SKM-1 (cell line): Measurements from ENCODE around the gene PPP1R9A.

Experiments used
- DNase-seq: peaks from one replicate; lab custom pipeline; 2025; ENCODE audit not compliant: unreplicated experiment; lab: John Stamatoyannopoulos, UW

The PPP1R9A gene

DNA sequence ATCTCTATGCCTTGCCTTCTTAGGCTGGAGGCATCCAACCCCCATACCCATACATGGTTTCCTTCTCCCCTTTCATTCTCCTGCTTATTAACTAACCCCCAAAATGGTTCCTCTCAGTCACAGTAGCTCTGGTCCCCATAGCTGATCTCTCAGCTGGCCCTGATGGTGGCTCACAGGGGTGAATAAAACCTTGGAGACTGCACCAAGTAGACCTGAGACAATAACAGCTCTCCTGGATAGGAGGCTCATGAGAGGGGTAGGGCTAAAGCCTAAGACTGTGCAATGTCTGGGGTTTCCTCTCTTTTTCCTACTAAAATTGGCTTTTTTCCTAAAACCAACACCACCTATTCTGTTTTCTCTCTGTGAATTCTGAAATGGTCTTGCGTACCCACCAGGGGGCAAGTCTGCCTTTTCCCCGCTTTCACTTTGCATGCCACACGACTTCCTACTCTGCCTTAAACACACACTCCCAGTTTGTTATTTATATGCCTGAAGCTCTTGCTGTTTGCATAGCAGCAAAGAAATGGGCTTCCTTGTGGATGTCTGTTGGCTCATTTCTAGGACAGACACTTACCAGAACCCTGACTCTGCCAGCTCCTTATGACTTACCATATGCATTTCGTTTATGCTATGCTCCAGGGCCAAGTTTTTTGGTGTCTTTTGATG is 435.4 kb downstream of the PPP1R9A start:
- DNase-seq: no peak
